HL-60/S4 treated with retinoic acid at 250 ng/mL for 4 days and 3 days (cell line): Measurements from ENCODE around the gene PGRMC2.
"Not testable (repeated sequence)": the region's sequence is repeated elsewhere in the genome, so short reads cannot be mapped to it uniquely, and the experiment has no call there.

Source experiments
- in situ Hi-C: fragments of 300-500 bp; cut with MboI; formaldehyde crosslinking; loops from 2 replicates; pipeline ENCODE4 v1.7.0; 2022; ENCODE audit warnings: low sequenced_read_pairs

The PGRMC2 gene

GRCh38 chr4:128268970-128269369, 18.6 kb downstream of the PGRMC2 start:
- in situ Hi-C loops: no loop called here

DNA sequence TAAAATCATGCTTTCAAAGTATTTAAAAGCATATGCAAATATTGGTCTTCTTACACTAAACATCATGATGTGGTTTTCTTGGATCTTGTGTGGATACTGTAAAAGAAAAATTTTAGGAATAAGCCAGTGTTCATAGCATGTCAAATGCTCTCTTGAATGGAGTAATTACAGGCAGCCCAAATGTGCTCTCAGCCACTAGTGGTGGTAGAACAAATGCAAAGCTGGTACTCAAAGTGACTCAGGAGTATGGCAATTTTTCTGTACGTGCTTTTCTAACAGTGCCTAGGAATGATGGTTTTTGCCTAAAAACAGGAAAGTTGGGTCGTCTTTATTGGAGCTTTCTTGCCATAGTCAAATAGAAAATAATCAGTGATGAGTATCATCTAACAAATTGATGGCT, 19.9 kb downstream of the PGRMC2 start:
- in situ Hi-C loops: no loop called here

- in situ Hi-C loops: not testable (repeated sequence)
Observed at GRCh38 chr4:128267171-128267570, 20.4 kb downstream of the PGRMC2 start.

- in situ Hi-C loops: not testable (repeated sequence)
Observed at GRCh38 chr4:128265550-128265949, 22.1 kb downstream of the PGRMC2 start.

DNA sequence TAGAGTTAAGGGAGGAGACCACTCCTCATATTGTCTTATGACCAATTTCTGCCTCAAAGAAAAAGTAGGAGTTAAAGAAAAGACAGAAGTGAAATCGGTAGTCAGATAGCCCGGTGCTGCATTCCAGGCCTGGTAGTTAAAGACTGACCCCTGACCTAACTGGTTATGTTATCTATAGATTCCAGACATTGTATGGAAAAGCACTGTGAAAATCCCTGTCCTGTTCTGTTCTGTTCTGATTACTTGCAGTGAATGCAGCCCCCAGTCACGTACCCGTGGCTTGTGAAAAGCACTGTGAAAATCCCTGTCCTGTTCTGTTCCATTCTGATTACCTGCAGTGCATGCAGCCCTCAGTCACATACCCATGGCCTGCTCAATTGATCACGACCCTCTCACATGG, 27.7 kb downstream of the PGRMC2 start:
- in situ Hi-C loops: not testable (repeated sequence)

GRCh38 chr4:128258166-128258565, 29.4 kb downstream of the PGRMC2 start:
- in situ Hi-C loops: not testable (repeated sequence)

DNA sequence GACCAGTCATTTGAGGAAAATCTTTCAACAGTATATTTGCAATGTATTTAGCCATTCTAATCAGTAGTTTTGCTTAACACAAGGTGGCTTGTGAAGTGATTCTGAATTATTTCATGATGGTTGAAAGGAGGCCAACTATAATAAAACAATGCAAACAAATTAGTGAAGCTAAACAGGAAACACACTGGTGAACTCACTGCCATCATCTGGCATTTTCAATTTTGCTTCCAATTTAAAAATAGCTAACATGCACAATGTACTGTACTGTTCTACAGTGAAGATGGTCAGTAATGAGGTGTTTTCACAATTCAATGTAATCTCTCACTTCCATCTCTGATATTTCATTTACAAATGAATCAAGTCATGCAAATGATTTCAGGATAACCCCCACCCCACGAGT, 31.1 kb downstream of the PGRMC2 start:
- in situ Hi-C loops: no loop called here

GRCh38 chr4:128255906-128256305, 31.7 kb downstream of the PGRMC2 start:
- in situ Hi-C loops: no loop called here

DNA sequence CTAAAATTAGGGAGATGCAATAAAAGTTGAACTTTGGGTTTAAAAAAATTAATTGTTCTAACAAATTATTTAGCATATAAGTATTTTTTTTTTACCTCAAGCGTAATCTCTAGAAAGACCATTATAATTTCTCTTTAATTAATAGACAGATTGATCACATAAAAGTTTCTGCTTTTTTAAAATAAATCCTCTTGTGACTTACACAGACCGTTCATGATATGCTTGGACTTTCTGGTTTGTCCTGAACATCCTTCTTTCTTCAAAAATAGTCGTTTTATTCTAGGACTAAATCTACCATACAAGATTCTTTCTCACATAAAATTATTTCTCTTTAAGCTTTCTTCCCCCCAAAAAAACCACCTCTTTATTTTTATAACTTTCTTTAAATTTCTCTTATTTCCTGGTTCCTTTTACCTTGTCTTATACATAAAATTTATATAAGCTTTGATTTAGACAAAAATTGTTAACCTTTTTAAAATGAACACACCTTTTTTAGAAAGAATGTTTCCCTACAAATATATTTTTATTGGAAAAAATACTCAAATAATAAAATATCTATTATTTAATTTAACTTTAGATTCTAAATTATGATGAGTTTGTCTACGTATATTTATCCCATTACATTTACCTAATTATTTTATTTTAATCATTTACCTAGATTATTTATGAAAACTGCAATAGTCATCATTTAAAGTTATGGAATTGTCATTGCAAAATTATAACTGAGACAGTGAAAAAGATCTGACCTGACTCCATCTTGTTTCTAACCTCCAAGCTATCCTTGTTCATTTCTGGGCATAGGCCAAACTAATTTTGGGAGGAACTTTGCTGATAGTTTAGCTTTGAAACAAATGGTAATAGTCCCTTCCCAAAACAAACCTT, 37.6 kb downstream of the PGRMC2 start:
- in situ Hi-C loops: no loop called here

- in situ Hi-C loops: no loop called here
Observed at GRCh38 chr4:128247906-128248305, 39.7 kb downstream of the PGRMC2 start.

DNA sequence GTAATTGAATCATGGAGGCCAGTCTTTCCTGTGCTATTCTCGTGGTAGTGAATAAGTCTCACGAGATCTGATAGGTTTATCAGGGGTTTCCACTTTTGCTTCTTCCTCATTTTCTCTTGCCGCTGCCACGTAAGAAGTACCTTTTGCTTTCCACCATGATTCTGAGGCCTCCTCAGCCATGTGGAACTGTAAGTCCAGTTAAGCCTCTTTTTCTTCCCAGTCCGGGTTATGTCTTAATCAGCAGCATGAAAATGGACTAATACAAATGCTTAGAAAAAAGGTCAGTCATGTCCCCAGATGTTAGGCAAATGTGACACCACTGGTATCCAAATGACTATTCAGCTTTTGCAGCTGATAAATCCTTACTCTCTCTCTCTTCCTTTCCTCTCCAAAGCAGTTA, 42.2 kb downstream of the PGRMC2 start:
- in situ Hi-C loops: not testable (repeated sequence)

- in situ Hi-C loops: no loop called here
Observed at GRCh38 chr4:128244379-128244778, 43.2 kb downstream of the PGRMC2 start.

DNA sequence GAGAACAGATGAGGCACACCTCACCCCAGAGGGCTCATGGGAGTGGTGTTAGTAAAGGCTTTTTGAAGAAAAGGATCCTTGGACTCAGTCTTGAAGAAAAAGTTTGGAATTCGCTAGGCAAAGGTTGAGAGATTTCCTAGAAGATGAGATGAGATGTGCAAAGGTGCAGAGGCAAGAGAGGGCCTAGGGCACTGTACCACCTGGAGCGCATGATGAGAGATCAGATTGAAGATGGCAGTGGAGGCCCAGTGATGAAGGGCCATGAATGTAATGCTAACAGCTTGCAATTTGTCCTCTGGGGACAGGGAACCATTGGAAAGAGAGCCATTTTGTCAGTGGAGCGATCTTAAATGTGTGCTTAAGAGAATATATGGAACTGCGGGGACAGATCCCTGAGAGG, 45.0 kb downstream of the PGRMC2 start:
- in situ Hi-C loops: no loop called here

- in situ Hi-C loops: no loop called here
Observed at GRCh38 chr4:128241981-128242380, 45.6 kb downstream of the PGRMC2 start.

GRCh38 chr4:128241425-128241913, 46.1 kb downstream of the PGRMC2 start:
- in situ Hi-C loops: no loop called here

DNA sequence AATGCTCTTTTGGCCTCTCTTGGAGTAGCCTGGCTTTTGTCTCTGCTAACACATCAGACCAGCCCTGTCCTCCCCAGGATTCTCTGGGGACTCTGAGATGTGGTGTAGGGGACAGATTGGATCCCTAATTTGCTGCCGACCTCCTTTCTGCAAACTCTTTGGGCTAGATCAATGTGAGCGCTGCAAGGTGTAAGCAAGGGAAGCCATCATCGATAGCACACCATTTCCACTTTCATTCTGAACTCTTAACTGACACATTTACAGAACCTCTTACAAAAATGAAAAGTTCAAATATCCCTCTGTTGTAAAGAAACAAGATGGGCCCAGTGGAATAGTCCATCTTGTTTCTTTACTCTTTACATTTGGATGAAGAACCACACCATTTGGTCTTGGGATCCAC, 46.6 kb downstream of the PGRMC2 start:
- in situ Hi-C loops: no loop called here

DNA sequence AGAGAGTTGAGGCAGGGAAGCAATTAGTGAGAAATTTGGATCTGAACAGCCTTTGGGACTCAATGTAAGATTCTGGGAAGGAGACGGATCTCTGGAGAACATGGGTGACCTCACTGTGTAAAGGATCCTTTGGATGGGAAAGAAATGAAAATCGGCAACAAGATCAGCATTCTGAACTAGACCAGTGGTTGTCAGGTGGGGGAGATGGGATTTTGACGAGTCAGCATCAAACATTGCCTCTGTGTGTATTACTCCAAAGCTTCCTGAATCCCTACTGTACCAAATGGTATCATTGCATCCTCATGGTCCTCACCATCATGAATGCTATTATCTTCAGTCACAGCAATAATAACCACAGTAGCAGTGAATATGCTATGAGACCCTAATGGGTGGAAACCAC, 52.8 kb downstream of the PGRMC2 start:
- in situ Hi-C loops: no loop called here

DNA sequence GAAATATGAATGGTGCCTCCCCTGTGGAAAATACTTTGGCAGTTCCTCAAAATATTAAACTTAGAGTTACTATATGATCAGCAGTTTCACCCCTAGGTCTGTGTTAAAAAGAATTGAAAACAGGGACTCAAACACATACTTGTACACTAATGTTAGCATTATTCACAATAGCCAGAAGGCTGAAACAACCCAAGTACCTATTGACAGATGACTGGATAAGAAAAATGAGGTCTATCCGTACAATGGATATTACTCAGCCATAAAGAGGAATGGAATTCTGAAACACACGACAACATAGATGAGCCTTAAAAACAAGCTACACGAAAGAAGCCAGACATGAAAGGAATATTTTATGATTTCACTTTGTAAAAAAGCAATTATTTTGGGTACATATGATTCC, 54.9 kb downstream of the PGRMC2 start:
- in situ Hi-C loops: no loop called here

DNA sequence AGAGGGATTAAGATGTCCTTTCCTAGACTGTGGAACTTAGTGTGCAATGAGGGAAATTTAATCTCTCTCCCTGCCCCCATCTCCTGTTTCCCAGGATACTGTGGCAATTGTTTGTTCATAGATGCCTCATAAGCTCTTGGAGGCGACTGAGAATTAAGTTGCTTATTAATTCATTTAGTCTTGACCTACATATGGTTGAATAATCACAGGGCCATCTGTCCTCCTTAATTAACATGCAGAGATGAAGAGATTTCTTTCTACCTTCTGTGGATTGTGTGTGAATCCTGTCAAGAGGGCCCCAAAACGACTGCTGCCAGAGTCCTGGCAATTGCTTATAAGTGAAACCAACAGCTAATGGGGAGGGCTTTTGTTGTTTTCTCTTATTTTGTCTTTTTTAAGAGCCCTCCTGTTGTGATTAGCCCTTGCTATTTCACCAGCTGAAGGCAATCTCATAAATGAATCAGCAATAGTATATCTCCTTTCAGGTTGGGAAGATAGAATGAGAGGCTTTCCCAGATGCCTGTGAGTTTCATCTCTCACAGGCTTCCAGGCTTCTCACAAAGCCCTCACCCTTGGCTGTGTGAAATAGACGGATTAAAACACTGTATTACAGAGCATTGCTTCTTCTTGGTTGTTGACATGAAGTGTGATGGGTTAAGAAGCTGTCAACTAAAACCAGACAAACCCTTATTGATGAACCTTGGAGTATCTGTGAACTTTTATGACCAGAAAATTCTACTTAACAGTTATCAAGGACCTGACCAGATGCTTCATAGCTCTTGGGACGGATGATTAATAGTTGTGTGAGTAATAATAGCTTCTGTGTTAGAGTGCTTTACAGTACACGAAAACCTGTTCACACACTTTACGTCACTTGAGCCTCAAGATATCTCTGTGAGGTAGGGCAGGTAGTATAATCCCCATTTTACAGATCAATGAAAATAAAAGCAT, 58.5 kb downstream of the PGRMC2 start:
- in situ Hi-C loops: no loop called here

DNA sequence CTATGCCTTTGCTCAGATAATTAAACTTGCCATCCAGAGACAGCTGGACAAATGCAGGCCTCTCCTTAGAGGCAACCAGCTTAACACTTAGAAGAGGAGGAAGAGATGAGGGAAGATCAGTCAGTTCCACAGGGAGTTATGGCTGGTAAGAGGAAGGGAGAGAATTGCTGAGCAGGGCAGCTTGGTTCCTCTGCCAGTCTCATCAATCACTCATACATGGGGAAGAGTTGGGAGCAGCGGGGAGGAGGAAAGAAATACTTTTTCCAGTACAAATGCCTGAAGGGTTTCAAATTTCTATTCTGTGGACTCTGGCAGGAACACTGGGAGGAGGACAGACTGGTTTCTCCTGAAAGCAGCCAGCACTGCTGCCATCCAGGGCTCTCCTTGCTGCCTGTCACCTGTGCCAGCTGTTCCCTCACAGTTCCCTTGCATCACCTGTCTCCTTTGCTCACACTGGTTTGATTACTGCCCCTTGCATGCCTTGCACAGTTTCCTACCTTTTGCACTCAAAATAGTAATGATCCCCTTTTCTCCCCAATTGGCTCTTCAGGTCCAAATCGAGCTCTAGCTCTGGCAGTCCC, 59.5 kb downstream of the PGRMC2 start:
- in situ Hi-C loops: no loop called here

GRCh38 chr4:128225148-128225547, 62.5 kb downstream of the PGRMC2 start:
- in situ Hi-C loops: no loop called here
